Pulmonary artery endothelial cell (primary cell): ENCODE results near the gene ITPRID1. TPM values are rescaled to one million over a fixed set of nuclear protein-coding genes. Genes with fewer than 3 reads are reported as not detected.
A peak's percentile ranks its signal among the peaks of the same experiment; 100 is the strongest.
"Not testable (repeated sequence)": the region's sequence is repeated elsewhere in the genome, so short reads cannot be mapped to it uniquely, and the experiment has no call there.

Experiments used
- DNase-seq: peaks from one replicate; pipeline ENCODE4 v3.0.0-alpha.2; 2011; ENCODE audit warnings: low read depth, low spot score
- total RNA-seq: library from RNA; depleted of rRNA; stranded (reverse); fragments of >200 nt; gene quantifications from 2 replicates; pipeline ENCODE4 v1.2.3, GENCODE V29; 2014

ITPRID1 gene
- not detected in 2 replicates for total RNA-seq

- no peak for DNase-seq
Measured at GRCh38 chr7:31513790-31514189, at the start of gene ITPRID1. Gene ITPRID1, plus strand, starts transcription at chr7:31514090. Its CDS starts 38,935 bp downstream, at chr7:31553025.

GRCh38 chr7:31464601-31465000 is 49.3 kb upstream of the ITPRID1 start:
- DNase-seq, result no peak

DNA sequence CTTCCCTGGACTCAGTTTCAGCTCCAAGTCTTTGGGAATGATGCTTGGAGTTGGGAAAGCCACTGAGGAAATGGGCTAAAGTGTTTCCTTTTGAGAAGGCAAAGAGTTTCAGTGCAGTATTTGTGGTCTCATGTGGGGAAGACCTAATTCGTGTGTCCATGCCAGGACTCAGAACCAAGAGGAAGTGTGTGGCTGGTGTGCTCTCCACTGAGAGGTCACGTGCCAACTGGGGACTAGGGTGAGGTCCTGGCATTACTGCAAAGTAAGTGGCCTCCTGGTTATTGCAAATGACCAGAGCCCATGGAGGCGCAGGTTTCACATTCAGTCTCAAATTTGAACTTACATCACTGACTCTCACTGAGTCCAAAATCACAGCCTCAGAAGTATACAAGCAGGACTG is 48.6 kb upstream of the ITPRID1 start:
- DNase-seq, result no peak

- DNase-seq, result no peak
Measured at GRCh38 chr7:31466036-31466435, 47.9 kb upstream of the ITPRID1 start.

- not testable (repeated sequence) for DNase-seq
Measured at GRCh38 chr7:31470883-31471282, 43.0 kb upstream of the ITPRID1 start.

DNA sequence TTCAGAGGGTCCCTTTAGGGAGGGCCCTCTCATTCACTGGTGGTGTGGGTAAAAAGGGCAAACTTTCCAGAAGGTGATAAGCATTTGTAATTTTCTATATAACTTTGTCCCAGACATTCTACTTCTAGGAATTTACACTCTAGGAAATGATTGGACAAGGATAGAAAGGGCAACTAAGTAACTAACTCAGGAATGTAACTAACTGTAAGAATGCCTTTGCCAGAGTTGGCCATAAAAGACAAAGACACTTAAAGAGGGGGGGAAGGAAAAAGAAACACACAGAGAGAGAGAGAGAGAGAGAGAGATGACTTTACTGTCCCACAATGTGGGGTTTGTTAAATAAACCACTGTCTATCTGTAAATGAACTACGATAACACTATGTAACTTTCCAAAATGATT is 38.5 kb upstream of the ITPRID1 start:
- DNase-seq, result no peak

DNA sequence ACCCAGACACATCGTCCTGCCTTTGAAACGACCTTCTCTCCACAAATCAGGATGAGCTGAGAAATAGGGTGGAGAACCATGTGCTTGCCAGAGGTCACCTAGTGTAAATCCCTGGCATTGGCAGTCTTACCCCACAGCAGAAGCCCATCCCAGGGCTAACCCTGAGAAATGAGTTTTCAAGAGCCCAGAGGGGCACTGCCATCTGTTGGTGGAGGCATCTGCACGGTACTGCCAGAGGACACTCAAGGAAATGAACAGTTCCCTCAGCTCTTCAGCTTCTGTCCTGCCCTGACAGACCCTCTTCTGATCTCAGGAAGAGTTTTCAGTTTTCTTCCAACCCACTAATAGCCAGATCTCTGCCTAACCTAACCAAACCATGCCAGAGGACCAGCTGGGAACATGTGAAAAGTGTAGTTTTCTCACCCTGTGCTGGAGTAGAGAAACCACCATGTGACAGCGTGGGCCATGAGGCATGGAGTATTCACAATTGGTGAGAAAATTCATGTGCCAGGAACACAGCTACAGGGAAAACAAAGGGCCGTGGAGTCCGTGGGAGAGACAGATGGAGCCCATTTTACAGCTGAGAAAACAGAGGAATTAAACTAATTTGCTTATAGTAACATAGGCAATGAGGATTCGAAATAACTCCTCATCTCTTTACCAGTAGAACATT is 37.7 kb upstream of the ITPRID1 start:
- DNase-seq, result no peak

- no peak for DNase-seq
Measured at GRCh38 chr7:31476941-31477677, 36.8 kb upstream of the ITPRID1 start.

- DNase-seq, result no peak
Measured at GRCh38 chr7:31478018-31478417, 35.9 kb upstream of the ITPRID1 start.

DNA sequence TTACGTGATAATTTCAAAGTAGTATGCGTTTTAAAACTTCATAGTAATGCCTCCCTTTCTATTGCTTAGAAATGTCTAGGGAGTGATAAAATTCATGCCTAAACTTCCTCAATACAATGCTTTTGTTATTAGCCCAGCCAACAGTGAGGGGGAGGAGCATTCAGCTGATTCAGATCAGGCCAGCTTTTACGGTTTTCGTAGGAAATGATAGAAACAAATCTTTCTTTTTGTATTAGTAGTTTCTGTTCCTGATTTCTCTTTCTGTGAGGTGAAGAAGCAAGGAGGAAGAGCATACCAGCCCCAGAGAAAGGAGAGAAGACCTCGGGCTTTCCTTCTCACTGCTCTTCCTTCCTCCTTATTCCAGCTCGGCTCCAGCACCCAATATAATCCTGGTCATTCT is 35.2 kb upstream of the ITPRID1 start:
- DNase-seq, result no peak

- no peak for DNase-seq
Measured at GRCh38 chr7:31487071-31487470, 26.8 kb upstream of the ITPRID1 start.

- no peak for DNase-seq
Measured at GRCh38 chr7:31487476-31487875, 26.4 kb upstream of the ITPRID1 start.

- peak; percentile 5 for DNase-seq
Measured at GRCh38 chr7:31488562-31489203, 25.2 kb upstream of the ITPRID1 start.

GRCh38 chr7:31490796-31491314 is 23.0 kb upstream of the ITPRID1 start:
- no peak for DNase-seq

GRCh38 chr7:31492086-31492485 is 21.8 kb upstream of the ITPRID1 start:
- no peak for DNase-seq

- DNase-seq, result no peak
Measured at GRCh38 chr7:31493714-31494181, 20.1 kb upstream of the ITPRID1 start.

DNA sequence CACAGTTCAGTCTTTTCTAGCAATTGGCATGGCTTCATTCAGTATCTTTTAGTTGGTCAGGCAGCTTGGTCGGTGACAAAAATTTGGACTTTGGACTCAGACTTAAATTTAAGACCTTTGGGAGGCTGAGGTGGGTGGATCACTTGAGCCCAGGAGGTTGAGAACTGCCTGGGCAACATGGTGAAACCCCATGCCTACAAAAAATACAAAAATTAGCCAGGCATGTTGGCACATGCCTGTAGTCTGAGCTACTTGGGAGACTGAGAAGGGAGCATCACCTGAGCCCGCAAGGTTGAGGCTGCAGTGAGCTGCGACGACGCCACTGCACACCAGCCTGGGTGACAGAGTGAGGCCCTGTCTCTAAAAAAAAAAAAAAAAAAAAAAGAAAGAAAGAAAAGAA is 19.5 kb upstream of the ITPRID1 start:
- no peak for DNase-seq

GRCh38 chr7:31495653-31496052 is 18.2 kb upstream of the ITPRID1 start:
- no peak for DNase-seq

GRCh38 chr7:31497516-31497915 is 16.4 kb upstream of the ITPRID1 start:
- DNase-seq, result no peak

GRCh38 chr7:31500656-31501055 is 13.2 kb upstream of the ITPRID1 start:
- DNase-seq, result no peak

- no peak for DNase-seq
Measured at GRCh38 chr7:31508823-31509222, 5.1 kb upstream of the ITPRID1 start.

- no peak for DNase-seq
Measured at GRCh38 chr7:31512166-31512565, 1.7 kb upstream of the ITPRID1 start.
